Activated CD4-positive, alpha-beta T cell treated with anti-CD3 and anti-CD28 coated beads for 48 hours (primary cell): ENCODE data around the gene VPS52.
"Not testable (repeated sequence)": the region's sequence is repeated elsewhere in the genome, so short reads cannot be mapped to it uniquely, and the experiment has no call there.

ENCODE experiments used
- DNase-seq: peaks from one replicate; pipeline ENCODE4 v3.0.0-alpha.2; 2020

The VPS52 gene

DNA sequence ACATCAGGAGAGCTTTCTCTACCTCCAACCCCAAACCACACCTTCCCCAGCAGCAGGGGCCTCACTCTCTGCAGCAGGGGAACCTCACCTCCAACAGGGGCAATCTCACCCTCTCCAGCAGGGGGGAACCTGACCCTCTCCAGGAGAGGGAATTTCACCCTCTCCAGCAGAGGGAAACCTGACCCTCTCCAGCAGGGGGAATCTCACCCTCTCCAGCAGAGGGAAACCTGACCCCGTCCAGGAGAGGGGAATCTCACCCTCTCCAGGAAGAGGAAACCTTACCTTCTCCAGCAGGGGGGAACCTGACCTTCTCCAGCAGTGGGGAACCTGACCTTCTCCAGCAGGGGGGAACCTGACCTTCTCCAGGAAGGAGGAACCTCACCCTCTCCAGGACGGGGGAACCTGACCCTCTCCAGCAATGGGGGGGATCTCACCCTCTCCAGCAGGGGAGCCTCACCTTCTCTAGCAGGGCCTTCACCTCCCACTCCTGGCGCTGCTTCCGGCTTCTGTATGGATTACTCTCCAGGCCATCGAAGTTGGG lies 8.4 kb upstream of the VPS52 start:
- no peak for DNase-seq

GRCh38 chr6:33279257-33279695 lies 7.6 kb upstream of the VPS52 start:
- DNase-seq, result no peak

DNA sequence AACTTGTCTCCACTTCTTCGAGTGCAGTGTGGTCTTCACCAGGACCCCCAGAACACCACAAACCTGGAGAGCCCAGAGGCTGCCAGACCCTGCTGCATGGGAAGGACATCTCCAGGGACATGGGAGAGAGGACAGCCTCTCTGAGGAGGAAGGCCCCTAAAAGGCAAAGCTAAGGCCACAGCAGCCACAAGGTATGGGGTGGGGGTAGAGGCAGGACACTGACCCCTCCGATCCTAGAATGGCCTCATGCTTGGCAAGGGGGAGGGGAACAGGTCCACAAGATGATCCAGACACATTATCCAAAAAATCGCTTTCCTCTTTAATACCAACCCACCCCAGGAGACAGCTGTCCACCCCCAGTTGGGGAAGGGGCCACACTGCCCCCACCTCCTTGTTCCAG lies 7.1 kb upstream of the VPS52 start:
- DNase-seq, result no peak

GRCh38 chr6:33278392-33278741 lies 6.7 kb upstream of the VPS52 start:
- DNase-seq, result no peak

DNA sequence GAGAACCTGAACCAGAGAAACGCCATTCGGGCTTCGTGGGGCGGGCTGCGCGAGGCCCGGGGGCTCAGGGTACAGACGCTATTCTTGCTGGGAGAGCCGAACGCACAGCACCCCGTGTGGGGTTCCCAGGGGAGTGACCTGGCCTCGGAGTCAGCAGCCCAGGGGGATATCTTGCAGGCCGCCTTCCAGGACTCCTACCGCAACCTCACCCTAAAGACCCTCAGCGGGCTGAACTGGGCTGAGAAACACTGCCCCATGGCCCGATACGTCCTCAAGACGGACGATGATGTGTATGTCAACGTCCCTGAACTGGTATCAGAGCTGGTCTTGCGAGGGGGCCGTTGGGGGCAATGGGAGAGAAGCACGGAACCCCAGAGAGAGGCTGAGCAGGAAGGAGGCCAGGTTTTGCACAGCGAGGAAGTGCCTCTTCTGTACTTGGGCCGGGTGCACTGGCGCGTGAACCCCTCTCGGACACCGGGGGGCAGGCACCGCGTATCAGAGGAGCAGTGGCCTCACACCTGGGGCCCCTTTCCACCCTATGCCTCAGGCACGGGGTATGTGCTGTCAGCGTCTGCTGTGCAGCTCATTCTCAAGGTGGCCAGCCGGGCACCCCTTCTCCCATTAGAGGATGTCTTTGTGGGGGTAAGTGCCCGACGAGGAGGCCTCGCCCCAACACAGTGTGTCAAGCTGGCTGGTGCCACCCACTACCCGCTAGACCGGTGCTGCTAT lies 6.2 kb upstream of the VPS52 start:
- DNase-seq, result peak; percentile 55

DNA sequence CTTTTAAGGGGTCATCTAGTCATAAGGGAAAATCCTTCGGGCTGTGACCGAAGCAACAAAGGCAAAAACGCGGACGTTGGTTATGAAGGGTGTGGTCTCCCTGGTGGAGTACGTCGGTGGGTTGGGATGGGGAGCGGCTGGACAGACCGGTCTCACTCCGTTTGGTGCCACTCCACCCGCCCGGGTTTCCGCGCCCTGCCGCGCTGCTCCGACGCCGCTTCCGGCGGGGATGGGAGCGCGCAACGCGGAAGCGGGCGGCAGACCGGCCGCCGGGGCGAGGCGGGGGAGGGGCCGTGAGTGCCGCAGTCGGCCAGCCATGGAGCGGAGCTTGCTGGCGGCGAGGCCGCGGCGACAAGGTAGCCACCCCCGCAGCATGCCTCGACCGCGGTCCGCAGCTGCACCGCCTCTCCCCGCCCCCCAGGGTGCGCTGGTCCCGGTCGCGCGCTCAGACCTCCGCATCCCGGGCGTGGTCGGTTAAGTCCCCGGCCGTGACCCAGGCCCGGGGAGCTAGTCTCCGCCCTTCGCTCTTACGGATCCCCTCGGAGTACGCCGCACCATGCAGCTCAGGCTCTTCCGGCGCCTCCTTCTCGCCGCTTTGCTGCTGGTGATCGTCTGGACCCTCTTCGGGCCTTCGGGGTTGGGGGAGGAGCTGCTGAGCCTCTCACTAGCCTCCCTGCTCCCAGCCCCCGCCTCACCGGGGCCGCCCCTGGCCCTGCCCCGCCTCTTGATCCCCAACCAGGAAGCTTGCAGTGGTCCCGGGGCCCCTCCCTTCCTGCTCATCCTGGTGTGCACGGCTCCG lies 5.4 kb upstream of the VPS52 start, which contains the start of gene B3GALT4:
TSS of gene B3GALT4 (plus strand) at position 260 of the 799 bp plus-strand sequence. CDS start at position 557, 297 bp downstream.
- peak; percentile 86 for DNase-seq

GRCh38 chr6:33276581-33276863 lies 4.8 kb upstream of the VPS52 start:
- no peak for DNase-seq

DNA sequence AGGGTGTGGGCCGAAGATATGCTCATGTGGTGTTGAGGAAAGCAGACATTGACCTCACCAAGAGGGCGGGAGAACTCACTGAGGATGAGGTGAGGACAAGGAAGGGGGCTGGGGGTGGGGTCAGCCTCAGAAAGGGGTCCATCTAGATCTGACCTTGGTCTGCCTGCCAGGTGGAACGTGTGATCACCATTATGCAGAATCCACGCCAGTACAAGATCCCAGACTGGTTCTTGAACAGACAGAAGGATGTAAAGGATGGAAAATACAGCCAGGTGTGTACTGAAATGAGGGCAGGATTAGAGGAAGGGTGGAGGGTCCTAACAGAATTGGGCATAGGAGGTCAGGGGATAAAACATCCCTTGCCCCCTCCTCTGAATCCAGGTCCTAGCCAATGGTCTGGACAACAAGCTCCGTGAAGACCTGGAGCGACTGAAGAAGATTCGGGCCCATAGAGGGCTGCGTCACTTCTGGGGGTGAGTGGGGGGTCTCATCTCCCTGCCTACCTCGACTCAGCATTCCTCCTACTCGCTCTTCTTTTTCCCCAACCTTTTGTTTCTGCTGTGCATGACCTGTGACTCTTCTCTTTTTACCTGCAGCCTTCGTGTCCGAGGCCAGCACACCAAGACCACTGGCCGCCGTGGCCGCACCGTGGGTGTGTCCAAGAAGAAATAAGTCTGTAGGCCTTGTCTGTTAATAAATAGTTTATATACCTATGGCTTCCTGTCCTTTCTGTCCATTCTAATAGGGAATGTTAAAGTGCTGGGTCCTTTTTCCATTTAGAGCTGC lies 4.3 kb upstream of the VPS52 start:
- DNase-seq, result not testable (repeated sequence)

GRCh38 chr6:33273924-33274902 lies 2.5 kb upstream of the VPS52 start:
- DNase-seq, result no peak

- no peak for DNase-seq
Observed at GRCh38 chr6:33273129-33273923, 1.6 kb upstream of the VPS52 start.

DNA sequence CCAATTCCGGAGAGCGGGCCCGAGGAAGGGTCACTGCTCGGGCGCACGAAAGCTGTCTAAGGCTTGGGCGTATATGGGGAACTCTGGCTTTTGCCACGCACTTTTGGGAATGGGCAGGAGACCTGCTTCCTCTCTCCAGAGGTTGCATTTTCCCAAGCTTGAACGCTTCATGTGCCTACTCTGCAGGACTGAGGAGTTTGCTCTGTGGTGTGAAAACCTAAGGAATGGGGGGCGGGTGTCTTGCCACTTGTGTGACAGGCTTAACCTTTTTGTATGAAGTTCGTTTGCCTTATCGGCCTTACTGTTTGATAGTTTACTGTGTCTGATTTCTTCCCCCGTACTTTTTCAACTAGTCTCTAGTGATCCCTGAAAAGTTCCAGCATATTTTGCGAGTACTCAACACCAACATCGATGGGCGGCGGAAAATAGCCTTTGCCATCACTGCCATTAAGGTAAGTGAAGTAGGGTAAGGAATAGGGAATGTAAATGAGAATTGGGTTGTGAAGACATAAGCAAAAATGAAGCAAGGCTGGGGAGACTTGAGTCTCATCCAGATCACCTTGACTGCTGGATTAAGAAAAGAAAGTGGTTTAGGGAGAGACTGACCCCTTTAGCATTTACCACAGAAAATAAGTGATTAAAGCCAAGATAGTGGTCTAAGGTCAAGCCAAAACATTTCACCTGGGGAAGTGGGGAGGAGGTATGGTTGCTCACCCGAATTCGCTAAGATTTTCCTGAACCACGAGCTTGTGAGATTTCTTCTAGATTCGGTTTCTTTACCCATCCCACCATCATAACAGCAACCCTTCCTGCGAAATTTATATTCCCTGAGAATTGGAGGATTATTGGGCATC lies 826 bp upstream of the VPS52 start:
- no peak for DNase-seq

DNA sequence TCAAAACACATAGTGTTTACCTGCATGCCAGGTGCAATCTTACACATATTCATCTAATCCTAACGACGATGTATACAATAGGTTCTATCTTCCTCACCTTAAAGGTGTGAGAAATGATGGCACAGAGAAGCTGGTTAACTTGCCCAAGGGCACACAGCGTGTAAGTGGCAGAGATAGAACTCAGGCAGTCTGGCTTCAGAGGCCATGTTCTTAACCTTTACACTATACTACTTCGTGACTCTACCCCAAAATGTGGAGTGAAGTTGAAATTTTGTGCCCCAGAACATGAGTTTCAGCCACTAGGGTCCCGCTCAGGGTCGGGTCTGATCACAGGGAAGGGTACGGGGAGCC lies 584 bp downstream of the VPS52 start:
- no peak for DNase-seq

- DNase-seq, result no peak
Observed at GRCh38 chr6:33264015-33264414, 7.7 kb downstream of the VPS52 start.

- DNase-seq, result not testable (repeated sequence)
Observed at GRCh38 chr6:33262490-33262889, 9.2 kb downstream of the VPS52 start.

DNA sequence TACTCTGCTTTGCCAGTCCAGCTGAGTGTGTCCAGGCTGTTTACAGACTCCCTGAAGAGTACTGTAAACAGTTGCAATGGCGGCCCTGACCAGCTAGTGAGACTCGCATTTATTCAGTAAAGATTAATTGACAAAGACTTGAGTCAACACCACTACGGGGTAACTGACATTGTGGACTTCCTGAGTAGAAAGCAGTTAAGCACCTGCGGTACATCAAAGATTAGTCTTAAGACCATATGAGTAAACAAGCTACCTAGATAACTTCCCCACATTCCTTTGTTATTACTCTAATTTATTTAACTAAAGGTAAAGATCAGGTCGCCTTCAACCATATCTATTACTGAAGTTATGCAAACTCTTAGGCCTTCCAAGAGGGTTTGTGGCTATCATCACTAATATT lies 12.6 kb downstream of the VPS52 start:
- no peak for DNase-seq

- no peak for DNase-seq
Observed at GRCh38 chr6:33254591-33254990, 17.1 kb downstream of the VPS52 start.

DNA sequence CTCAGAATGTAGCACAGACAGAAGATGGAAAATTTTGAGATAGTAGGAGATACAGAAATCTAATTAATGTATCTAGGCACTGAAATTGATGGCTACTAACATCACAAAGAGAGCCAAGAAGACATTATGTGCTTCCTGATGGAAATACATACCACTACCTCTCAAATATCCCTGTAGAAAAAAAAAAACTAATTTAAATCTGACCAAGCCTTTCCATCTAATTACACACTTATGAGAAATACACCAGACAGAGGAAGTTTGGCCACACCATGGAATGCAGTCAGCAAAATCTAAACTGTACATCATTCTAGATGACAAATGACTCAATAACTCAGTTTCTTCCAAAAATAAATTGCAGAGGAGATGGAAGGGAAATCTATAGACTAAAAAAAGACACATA lies 18.9 kb downstream of the VPS52 start:
- no peak for DNase-seq

DNA sequence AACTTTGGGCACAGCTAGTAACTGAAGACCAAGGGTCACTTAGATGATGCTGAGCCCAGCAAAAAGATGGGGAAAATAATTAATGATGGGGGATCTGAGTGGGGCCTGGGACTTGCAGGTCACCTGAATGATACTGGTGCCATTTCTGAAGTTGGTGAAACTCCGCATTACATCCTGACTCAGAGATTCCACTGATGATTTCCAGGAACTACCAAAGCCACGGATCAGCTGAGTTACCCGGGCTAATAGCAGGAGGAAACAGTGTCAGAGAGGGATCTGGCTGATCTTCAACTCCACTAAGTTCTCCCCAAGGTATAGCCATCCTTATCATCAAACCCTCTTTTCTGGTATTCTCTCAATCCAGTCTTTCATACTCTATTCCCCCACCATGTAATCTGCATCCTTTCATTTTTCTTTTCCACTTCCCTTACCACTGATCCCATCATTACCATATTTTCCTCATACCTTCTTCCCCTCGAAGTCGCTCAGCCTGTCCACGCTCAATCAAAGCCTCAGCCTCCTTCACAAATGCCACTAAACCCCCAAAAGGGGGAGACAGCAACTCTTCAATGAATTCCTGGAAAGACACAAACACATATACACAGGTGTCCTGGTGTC lies 20.2 kb downstream of the VPS52 start:
- peak; percentile 32 for DNase-seq

DNA sequence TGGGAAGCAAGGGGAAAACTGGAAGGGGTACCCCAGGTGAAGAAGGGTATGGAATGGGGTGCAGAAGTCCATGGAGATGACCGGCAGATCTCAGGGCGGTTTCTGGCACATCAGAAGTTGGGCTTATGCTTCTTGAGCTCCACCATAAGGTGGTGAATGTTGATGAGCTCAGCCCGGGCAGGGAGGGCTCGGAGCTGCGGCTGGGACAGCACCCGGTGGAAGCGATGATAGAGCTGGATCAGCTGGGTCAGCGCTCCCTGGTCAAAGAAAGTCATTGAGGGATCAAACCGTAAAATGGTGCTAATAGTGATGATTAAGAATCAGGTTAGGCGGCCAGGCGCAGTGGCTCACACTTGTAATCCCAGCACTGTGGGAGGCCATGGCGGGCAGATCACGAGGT lies 20.9 kb downstream of the VPS52 start:
- DNase-seq, result no peak
